GM12878 (cell line): ENCODE data around the gene CEACAM4. TPM values are rescaled to one million over a fixed set of nuclear protein-coding genes. Genes with fewer than 3 reads are reported as not detected.

ENCODE experiments used
- ATAC-seq: fragments of 200-7000 bp; cut with Tn5 transposase; 3 replicates; pipeline ENCODE4 v1.9.1; 2020; ENCODE audit warnings: mild to moderate bottlenecking, moderate library complexity
- BruUV-seq: library from RNA; stranded (reverse); fragments of 400-500 nt; replicated peaks from 2 replicates; lab custom pipeline; 2021; lab: Mats Ljungman, UMichigan
- CTCF ChIA-PET: fragments of 300-600 bp; sonication (Branson Sonifier 250); formaldehyde crosslinking; extraction: SDS; loops from one replicate; lab custom pipeline; 2021; ENCODE audit warnings: inconsistent platforms; lab: Yijun Ruan, JAX
- POLR2A ChIA-PET: fragments of 350-600 bp; formaldehyde crosslinking; extraction: SDS; loops from one replicate; lab custom pipeline; 2021; ENCODE audit warnings: inconsistent platforms; lab: Charles Lee
- RAD21 ChIA-PET: fragments of 300-600 bp; sonication (Branson Sonifier 250); formaldehyde crosslinking; loops from one replicate; lab custom pipeline; 2023; ENCODE audit warnings: antibody characterized with exemption; ENCODE audit not compliant: unreplicated experiment; lab: Charles Lee
- SMC1A ChIA-PET: fragments of 300-600 bp; sonication (Branson Sonifier 250); formaldehyde crosslinking; loops from one replicate; lab custom pipeline; 2023; ENCODE audit not compliant: unreplicated experiment, uncharacterized antibody; lab: Charles Lee
- DNase-seq: peaks from one replicate; pipeline ENCODE4 v3.0.0-alpha.2; 2011; ENCODE audit warnings: low read depth, low spot score
- FAIRE-seq: peaks from 3 replicates; lab custom pipeline; 2011; peaks lifted over from hg19 to GRCh38; lab: Jason Lieb, UNC
- H2AFZ ChIP-seq: 2 replicates; pipeline ENCODE4 v1.6.0; 2011; ENCODE audit warnings: low read depth, low read length, control low read depth; ENCODE audit not compliant: control insufficient read depth
- H3K27ac ChIP-seq: 2 replicates; pipeline ENCODE4 v1.5.1; 2011; ENCODE audit warnings: control low read depth; ENCODE audit not compliant: control insufficient read depth, insufficient read depth
- H3K27me3 ChIP-seq, 2 experiments: replicated peaks in 1 of 2; 2 replicates each; pipeline versions ENCODE4 v1.6.0 to v1.6.1; 2011; ENCODE audit warnings: low read length in 1 of 2; ENCODE audit not compliant: control insufficient read depth in 2 of 2, insufficient read depth in 2 of 2
- H3K36me3 ChIP-seq, 2 experiments: 2 replicates each; pipeline ENCODE4 v1.5.1; 2011; ENCODE audit warnings: low read length in 1 of 2; ENCODE audit not compliant: control insufficient read depth in 2 of 2, insufficient read depth in 2 of 2
- H3K4me1 ChIP-seq: 2 replicates; pipeline ENCODE4 v1.6.1; 2011; ENCODE audit warnings: mild to moderate bottlenecking, low read length, moderate library complexity, mixed read lengths; ENCODE audit not compliant: control insufficient read depth, insufficient read depth
- H3K4me2 ChIP-seq: 2 replicates; pipeline ENCODE4 v1.6.0; 2011; ENCODE audit warnings: control low read depth; ENCODE audit not compliant: control insufficient read depth, insufficient read depth
- H3K4me3 ChIP-seq: fragments of 200-600 bp; sonication (generic); 2 replicates; pipeline ENCODE4 v1.5.1; 2016
- H3K79me2 ChIP-seq: 2 replicates; pipeline ENCODE4 v1.6.0; 2011; ENCODE audit warnings: low read length; ENCODE audit not compliant: control insufficient read depth, insufficient read depth
- H3K9ac ChIP-seq: 2 replicates; pipeline ENCODE4 v1.8.0; 2011; ENCODE audit warnings: low read length, control low read depth, mixed read lengths; ENCODE audit not compliant: control insufficient read depth, insufficient read depth
- H3K9me3 ChIP-seq: replicated peaks from 3 replicates; pipeline ENCODE4 v1.5.1; 2011; ENCODE audit warnings: mild to moderate bottlenecking, low read length; ENCODE audit not compliant: control insufficient read depth, insufficient read depth
- H4K20me1 ChIP-seq: 2 replicates; pipeline ENCODE4 v1.6.0; 2011; ENCODE audit not compliant: control insufficient read depth, insufficient read depth
- CBFB ChIP-seq: IDR thresholded peaks from 2 replicates; pipeline ENCODE4 v1.6.1; 2016; ENCODE audit warnings: antibody characterized with exemption, low read depth
- EP300 ChIP-seq, 2 experiments: fragments of 150-350 bp in 1 of 2; IDR thresholded peaks; 2 replicates each; pipeline ENCODE4 v1.6.1; 2011 to 2012; ENCODE audit warnings: low read depth in 2 of 2, low read length in 2 of 2, borderline replicate concordance in 1 of 2, improper control_type of control experiment in 1 of 2, inconsistent platforms in 1 of 2; ENCODE audit not compliant: control insufficient read depth in 1 of 2
- TARDBP ChIP-seq: IDR thresholded peaks from 2 replicates; pipeline ENCODE4 v1.6.1; 2016; ENCODE audit warnings: borderline replicate concordance
- WGBS: methylation state at CpG from one replicate; pipeline ENCODE4 v1.1.6; 2016; ENCODE audit warnings: low lambda C conversion rate; ENCODE audit not compliant: insufficient replicate concordance, insufficient coverage; ENCODE audit errors: missing lambda C conversion rate; 5-methylcytosine and 5-hydroxymethylcytosine counted together
- in situ Hi-C: fragments of 300-500 bp; cut with MboI; formaldehyde crosslinking; loops from 9 replicates; pipeline ENCODE4 v1.14.3; 2018; ENCODE audit warnings: mixed read lengths
- intact Hi-C: fragments of 100-400 bp; cut with micrococcal nuclease; formaldehyde crosslinking; loops from one replicate; pipeline ENCODE4 v1.14.2; 2022; ENCODE audit not compliant: unreplicated experiment
- polyA plus RNA-seq, 11 experiments: library from polyadenylated mRNA; depleted of rRNA in 4 of 11; unstranded in 6 of 11; stranded (reverse) in 5 of 11; fragments of >200 nt; fragmentation: Nextera tagmentation in 4 of 11; fragmentation: Illumina TruSeq in 1 of 11; extraction: Ambion mirVana in 4 of 11; extraction: Trizol in 1 of 11; gene quantifications; 1 replicate in 1 of 11; 2 replicates in 10 of 11; pipeline versions ENCODE4 v1.2.1 to v1.2.3, GENCODE V29; 2011 to 2016; ENCODE audit warnings: inconsistent platforms in 2 of 11, missing spikeins in 2 of 11, low read depth in 1 of 11
- total RNA-seq, 4 experiments: library from RNA; depleted of rRNA in 3 of 4; stranded (reverse); fragments of >200 nt in 3 of 4; fragmentation: Illumina TruSeq in 1 of 4; extraction: Trizol in 1 of 4; gene quantifications; 2 replicates each; pipeline versions ENCODE4 v1.2.1 to v1.2.3, GENCODE V29; 2013 to 2021
- TF ChIP-seq, protein P1 (sequence below): IDR thresholded peaks from 2 replicates; pipeline ENCODE4 v1.6.1; 2012; ENCODE audit warnings: low read depth, low read length, improper control_type of control experiment

The CEACAM4 gene
- total and polyA plus RNA-seq, 10 of the 15 experiments (the other 5 are each of a cell fraction or from before 2014, with no cell fraction given): not detected

DNA sequence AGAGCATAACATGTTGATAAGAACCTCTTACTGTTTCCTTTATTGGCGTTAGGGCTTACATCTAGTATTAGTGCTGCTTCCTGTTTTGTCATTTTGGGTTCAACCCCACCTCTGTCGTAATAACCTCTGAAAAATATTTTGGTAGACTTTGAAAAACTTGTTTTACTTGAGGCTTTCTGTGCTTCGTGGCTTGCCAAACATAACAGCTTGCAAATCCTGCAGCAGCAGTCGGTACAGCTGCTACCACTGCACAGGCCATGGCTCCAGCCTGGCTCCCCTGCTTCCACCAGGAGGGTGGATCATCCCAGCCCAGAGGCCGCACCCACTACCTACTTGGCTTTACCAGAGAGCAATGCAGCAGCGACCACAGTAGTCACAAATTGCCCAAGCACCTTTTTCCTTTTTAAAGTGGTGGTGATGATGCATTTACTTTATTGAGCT, 11.8 kb upstream of the CEACAM4 start (continued):
- no peak for TF ChIP-seq EP300 (IDR thresholded peaks at IDR 0.05; ENCODE audit: borderline replicate concordance in 1 of 2, control insufficient read depth in 1 of 2, low read depth in 2 of 2, low read length in 2 of 2)
- no peak for TF ChIP-seq CBFB
- TF ChIP-seq, all 136 proteins: peak for 0

DNA sequence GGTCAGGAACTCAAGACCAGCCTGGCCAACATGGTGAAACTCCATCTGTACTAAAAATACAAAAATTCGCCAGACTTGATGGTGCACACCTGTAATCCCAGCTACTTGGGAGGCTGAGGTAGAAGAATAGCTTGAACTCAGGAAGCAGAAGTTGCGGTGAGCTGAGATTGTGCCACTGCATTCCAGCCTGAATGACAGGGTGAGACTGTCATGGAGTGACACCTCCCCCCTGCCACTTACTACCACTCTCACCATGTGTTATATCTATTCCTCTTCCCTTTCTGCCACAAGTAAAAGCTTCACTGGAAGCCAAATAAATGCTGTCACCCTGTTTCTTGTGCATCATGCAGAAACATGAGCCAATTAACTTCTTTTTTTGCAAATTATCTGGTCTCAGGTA, 10.6 kb upstream of the CEACAM4 start:
- Histone ChIP-seq H3K4me3 (no peak overlapping the region), H3K4me1 (no peaks in the 10 kb centered on the region), H3K9me3 (no peaks in the 10 kb centered on the region), H3K79me2 (no peaks in the 10 kb centered on the region), H3K36me3 (no peaks in the 10 kb centered on the region), H4K20me1 (no peaks in the 10 kb centered on the region), H2AFZ (no peak overlapping the region), H3K27ac (no peak overlapping the region), H3K9ac (no peak overlapping the region), H3K27me3 (no peaks in the 10 kb centered on the region; a peak in 2 of 4 replicates), H3K4me2 (no peak overlapping the region)
- intact Hi-C loops (no loop called here), in situ Hi-C loops (no loop called here)
- TF ChIP-seq, protein P1, sequence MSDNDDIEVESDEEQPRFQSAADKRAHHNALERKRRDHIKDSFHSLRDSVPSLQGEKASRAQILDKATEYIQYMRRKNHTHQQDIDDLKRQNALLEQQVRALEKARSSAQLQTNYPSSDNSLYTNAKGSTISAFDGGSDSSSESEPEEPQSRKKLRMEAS: no peak
- no peak for TF ChIP-seq TARDBP
- WGBS: 41% methylated on average over 2 of the region's 2 CpGs
- CTCF ChIA-PET: interaction anchor here (2.4 kb wide), 1 partner anchor 10 kb away, joined by 12 read pairs; no protein-coding TSS in a partner anchor
- POLR2A ChIA-PET: no interaction called here
- FAIRE-seq (no peak), ATAC-seq (no peak), DNase-seq (no peak)
- SMC1A ChIA-PET: interaction anchor here (1.2 kb wide), 1 partner anchor 147 kb away, joined by 3 read pairs; no protein-coding TSS in a partner anchor
- no TSS peak for BruUV-seq
- RAD21 ChIA-PET: no interaction called here
